Measurements from ENCODE around the gene OLFM1.

DNA sequence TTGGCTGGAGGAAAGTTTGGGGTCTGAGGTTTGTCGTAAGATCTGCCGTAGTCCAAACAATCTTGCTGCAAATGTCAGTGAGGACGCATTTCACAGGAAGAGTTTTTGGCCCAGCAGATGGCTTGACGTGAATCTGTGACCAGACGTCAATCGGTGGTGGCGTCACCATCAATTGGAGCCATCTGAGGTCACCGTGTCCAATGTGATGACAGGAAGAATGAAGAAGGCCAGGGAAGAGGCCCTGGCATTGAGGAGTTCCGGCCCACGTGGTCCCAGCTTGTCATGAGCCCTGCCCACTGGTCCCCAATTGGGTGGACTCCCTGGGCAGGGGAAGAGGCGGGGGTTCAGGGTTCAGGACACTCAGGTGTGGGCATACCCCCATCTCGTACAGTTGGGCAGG, 79.9 kb downstream of the OLFM1 start:
- TF ChIP-seq, protein P1, sequence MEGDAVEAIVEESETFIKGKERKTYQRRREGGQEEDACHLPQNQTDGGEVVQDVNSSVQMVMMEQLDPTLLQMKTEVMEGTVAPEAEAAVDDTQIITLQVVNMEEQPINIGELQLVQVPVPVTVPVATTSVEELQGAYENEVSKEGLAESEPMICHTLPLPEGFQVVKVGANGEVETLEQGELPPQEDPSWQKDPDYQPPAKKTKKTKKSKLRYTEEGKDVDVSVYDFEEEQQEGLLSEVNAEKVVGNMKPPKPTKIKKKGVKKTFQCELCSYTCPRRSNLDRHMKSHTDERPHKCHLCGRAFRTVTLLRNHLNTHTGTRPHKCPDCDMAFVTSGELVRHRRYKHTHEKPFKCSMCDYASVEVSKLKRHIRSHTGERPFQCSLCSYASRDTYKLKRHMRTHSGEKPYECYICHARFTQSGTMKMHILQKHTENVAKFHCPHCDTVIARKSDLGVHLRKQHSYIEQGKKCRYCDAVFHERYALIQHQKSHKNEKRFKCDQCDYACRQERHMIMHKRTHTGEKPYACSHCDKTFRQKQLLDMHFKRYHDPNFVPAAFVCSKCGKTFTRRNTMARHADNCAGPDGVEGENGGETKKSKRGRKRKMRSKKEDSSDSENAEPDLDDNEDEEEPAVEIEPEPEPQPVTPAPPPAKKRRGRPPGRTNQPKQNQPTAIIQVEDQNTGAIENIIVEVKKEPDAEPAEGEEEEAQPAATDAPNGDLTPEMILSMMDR (IDR thresholded peaks at IDR 0.05): no peak
- TF ChIP-seq POLR2AphosphoS5 (IDR thresholded peaks at IDR 0.05; ENCODE audit: low read depth, low read length) (no peak), SIN3A (IDR thresholded peaks at IDR 0.05; ENCODE audit: borderline replicate concordance, insufficient read depth, low read depth, low read length) (no peak), TCF7L2 (IDR thresholded peaks at IDR 0.05; ENCODE audit: low read depth, low read length) (no peak)

Measured in Panc1 (cell line).